ENCODE measurements around the gene HCN4. TPM values are rescaled to one million over a fixed set of nuclear protein-coding genes. Genes with fewer than 3 reads are reported as not detected.

Gene HCN4
- total RNA-seq, 1 experiment from 2014 or later = 0.09 TPM

GRCh38 chr15:73293773-73294172 lies 75.0 kb downstream of the HCN4 start:
- TF ChIP-seq EZH2 (IDR thresholded peaks at IDR 0.05; ENCODE audit: borderline replicate concordance, low read depth, low read length, poor library complexity, severe bottlenecking) = no peak
- TF ChIP-seq CTCF (conservative IDR thresholded peaks at IDR 0.05; ENCODE audit: low read depth, low read length) = no peak
- Histone ChIP-seq H3K9me3 (ENCODE audit: low read depth, low read length, poor library complexity, severe bottlenecking) (no peaks in the 10 kb centered on the region), H3K4me1 (ENCODE audit: insufficient read depth, low read length, poor library complexity, severe bottlenecking) (peaks cover 12% of the 10 kb centered on the region), H3K4me3 (ENCODE audit: low read depth, low read length, poor library complexity, severe bottlenecking) (no peak overlapping the region), H3K36me3 (ENCODE audit: insufficient read depth, low read length, poor library complexity, severe bottlenecking) (peaks cover 6% of the 10 kb centered on the region), H3K27me3 (replicated peaks; ENCODE audit: insufficient read depth, low read depth, low read length, poor library complexity) (no peaks in the 10 kb centered on the region), H3K27ac (ENCODE audit: low read depth, low read length, poor library complexity, severe bottlenecking) (no peak overlapping the region)
- DNase-seq (ENCODE audit: low spot score) = no peak
- no TSS peak for BruUV-seq (replicated peaks)
- ChIA-PET POLR2A (ENCODE audit: low non-redundant PET) (no interaction called here), CTCF (no interaction called here)
- intact Hi-C loops (cut with micrococcal nuclease; ENCODE audit: unreplicated experiment) = no loop called here

GRCh38 chr15:73291441-73291840 lies 77.3 kb downstream of the HCN4 start:
- Histone ChIP-seq H3K36me3 (ENCODE audit: insufficient read depth, low read length, poor library complexity, severe bottlenecking) (peaks cover 14% of the 10 kb centered on the region), H3K27me3 (replicated peaks; ENCODE audit: insufficient read depth, low read depth, low read length, poor library complexity) (no peaks in the 10 kb centered on the region), H3K4me3 (ENCODE audit: low read depth, low read length, poor library complexity, severe bottlenecking) (no peak overlapping the region), H3K4me1 (ENCODE audit: insufficient read depth, low read length, poor library complexity, severe bottlenecking) (peaks cover 4% of the 10 kb centered on the region), H3K27ac (ENCODE audit: low read depth, low read length, poor library complexity, severe bottlenecking) (no peak overlapping the region), H3K9me3 (ENCODE audit: low read depth, low read length, poor library complexity, severe bottlenecking) (no peaks in the 10 kb centered on the region)
- CTCF ChIA-PET = no interaction called here
- TF ChIP-seq CTCF (conservative IDR thresholded peaks at IDR 0.05; ENCODE audit: low read depth, low read length) (no peak), EZH2 (IDR thresholded peaks at IDR 0.05; ENCODE audit: borderline replicate concordance, low read depth, low read length, poor library complexity, severe bottlenecking) (no peak)
- BruUV-seq (replicated peaks) = no TSS peak
- no peak for DNase-seq (ENCODE audit: low spot score)
- intact Hi-C loops (cut with micrococcal nuclease; ENCODE audit: unreplicated experiment) = no loop called here
- POLR2A ChIA-PET (ENCODE audit: low non-redundant PET) = no interaction called here

- peaks cover 17% of the 10 kb centered on the region for H3K36me3 ChIP-seq (ENCODE audit: insufficient read depth, low read length, poor library complexity, severe bottlenecking)
- CTCF ChIA-PET = no interaction called here
Observed at GRCh38 chr15:73287019-73287418, 81.7 kb downstream of the HCN4 start.

More at GRCh38 chr15:73287019-73287418, 81.7 kb downstream of the HCN4 start:
- BruUV-seq (replicated peaks) = no TSS peak
- Histone ChIP-seq H3K4me1 (ENCODE audit: insufficient read depth, low read length, poor library complexity, severe bottlenecking) (no peaks in the 10 kb centered on the region), H3K9me3 (ENCODE audit: low read depth, low read length, poor library complexity, severe bottlenecking) (no peaks in the 10 kb centered on the region), H3K27me3 (replicated peaks; ENCODE audit: insufficient read depth, low read depth, low read length, poor library complexity) (no peaks in the 10 kb centered on the region), H3K27ac (ENCODE audit: low read depth, low read length, poor library complexity, severe bottlenecking) (no peak overlapping the region), H3K4me3 (ENCODE audit: low read depth, low read length, poor library complexity, severe bottlenecking) (no peak overlapping the region)
- POLR2A ChIA-PET (ENCODE audit: low non-redundant PET) = no interaction called here
- no peak for DNase-seq (ENCODE audit: low spot score)
- TF ChIP-seq CTCF (conservative IDR thresholded peaks at IDR 0.05; ENCODE audit: low read depth, low read length) = no peak
- TF ChIP-seq EZH2 (IDR thresholded peaks at IDR 0.05; ENCODE audit: borderline replicate concordance, low read depth, low read length, poor library complexity, severe bottlenecking) = no peak
- intact Hi-C loops (cut with micrococcal nuclease; ENCODE audit: unreplicated experiment) = no loop called here

All from A673 (cell line).